Stomach (tissue), 4 donors: ENCODE data around the gene FBXW7.

Experiments used
- EP300 ChIP-seq: sonication (generic); formaldehyde crosslinking; IDR thresholded peaks from one replicate; pipeline ENCODE4 v1.6.1; 2017; ENCODE audit warnings: antibody characterized with exemption
- POLR2A ChIP-seq, 4 donors: fragments of 450-650 bp; IDR thresholded peaks; one replicate each; pipeline ENCODE4 v1.6.1; 2016; ENCODE audit warnings: antibody characterized with exemption in 4 of 4, control low read depth in 2 of 4, mild to moderate bottlenecking in 1 of 4, moderate library complexity in 1 of 4
- POLR2AphosphoS5 ChIP-seq, 3 donors: sonication (generic); formaldehyde crosslinking; IDR thresholded peaks; one replicate each; pipeline ENCODE4 v1.6.1; 2016; ENCODE audit warnings: antibody characterized with exemption in 3 of 3
- TF ChIP-seq, protein P1 (sequence below), 7 experiments: fragments of 450-650 bp in 4 of 7; fragments of 200-600 bp in 3 of 7; sonication (generic) in 3 of 7; IDR thresholded peaks; one replicate each; pipeline ENCODE4 v1.5.1; 2016 to 2019; ENCODE audit warnings: antibody characterized with exemption in 7 of 7, control low read depth in 2 of 7, mild to moderate bottlenecking in 1 of 7

GRCh38 chr4:152309418-152309817 is 226.5 kb downstream of the FBXW7 start:
- TF ChIP-seq, protein P1, sequence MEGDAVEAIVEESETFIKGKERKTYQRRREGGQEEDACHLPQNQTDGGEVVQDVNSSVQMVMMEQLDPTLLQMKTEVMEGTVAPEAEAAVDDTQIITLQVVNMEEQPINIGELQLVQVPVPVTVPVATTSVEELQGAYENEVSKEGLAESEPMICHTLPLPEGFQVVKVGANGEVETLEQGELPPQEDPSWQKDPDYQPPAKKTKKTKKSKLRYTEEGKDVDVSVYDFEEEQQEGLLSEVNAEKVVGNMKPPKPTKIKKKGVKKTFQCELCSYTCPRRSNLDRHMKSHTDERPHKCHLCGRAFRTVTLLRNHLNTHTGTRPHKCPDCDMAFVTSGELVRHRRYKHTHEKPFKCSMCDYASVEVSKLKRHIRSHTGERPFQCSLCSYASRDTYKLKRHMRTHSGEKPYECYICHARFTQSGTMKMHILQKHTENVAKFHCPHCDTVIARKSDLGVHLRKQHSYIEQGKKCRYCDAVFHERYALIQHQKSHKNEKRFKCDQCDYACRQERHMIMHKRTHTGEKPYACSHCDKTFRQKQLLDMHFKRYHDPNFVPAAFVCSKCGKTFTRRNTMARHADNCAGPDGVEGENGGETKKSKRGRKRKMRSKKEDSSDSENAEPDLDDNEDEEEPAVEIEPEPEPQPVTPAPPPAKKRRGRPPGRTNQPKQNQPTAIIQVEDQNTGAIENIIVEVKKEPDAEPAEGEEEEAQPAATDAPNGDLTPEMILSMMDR (IDR thresholded peaks at IDR 0.05) = no peak
- TF ChIP-seq POLR2AphosphoS5 (IDR thresholded peaks at IDR 0.05) = no peak
- TF ChIP-seq EP300 = no peak
- no peak for TF ChIP-seq POLR2A (IDR thresholded peaks at IDR 0.05)
